SU-DHL-6 (cell line): ENCODE results near the gene CHRNE.

Source experiments
- CTCF ChIP-seq: fragments of 200-600 bp; sonication (generic); IDR thresholded peaks from one replicate; pipeline ENCODE4 v1.5.1; 2017; ENCODE audit warnings: antibody characterized with exemption, mild to moderate bottlenecking, low read length, moderate library complexity; ENCODE audit not compliant: insufficient read depth, poor library complexity, severe bottlenecking
- EZH2phosphoT487 ChIP-seq: fragments of 200-600 bp; sonication (generic), shearing (Covaris generic); conservative IDR thresholded peaks from 2 replicates; pipeline ENCODE4 v1.6.1; 2018; ENCODE audit warnings: mild to moderate bottlenecking, antibody characterized with exemption, low read length, moderate library complexity, mixed read lengths

- TF ChIP-seq CTCF (no peak), EZH2phosphoT487 (no peak)
Observed at GRCh38 chr17:4852567-4853207, 50.2 kb downstream of the CHRNE start.
